NOMO-1 treated with DMSO at 0.1 percent for 48 hours (cell line): ENCODE results near the gene ACSM2B.
"Not testable (repeated sequence)": the region's sequence is repeated elsewhere in the genome, so short reads cannot be mapped to it uniquely, and the experiment has no call there.

Source experiments
- DNase-seq: peaks from one replicate; lab custom pipeline; 2025; ENCODE audit not compliant: unreplicated experiment; lab: John Stamatoyannopoulos, UW

Gene ACSM2B

DNA sequence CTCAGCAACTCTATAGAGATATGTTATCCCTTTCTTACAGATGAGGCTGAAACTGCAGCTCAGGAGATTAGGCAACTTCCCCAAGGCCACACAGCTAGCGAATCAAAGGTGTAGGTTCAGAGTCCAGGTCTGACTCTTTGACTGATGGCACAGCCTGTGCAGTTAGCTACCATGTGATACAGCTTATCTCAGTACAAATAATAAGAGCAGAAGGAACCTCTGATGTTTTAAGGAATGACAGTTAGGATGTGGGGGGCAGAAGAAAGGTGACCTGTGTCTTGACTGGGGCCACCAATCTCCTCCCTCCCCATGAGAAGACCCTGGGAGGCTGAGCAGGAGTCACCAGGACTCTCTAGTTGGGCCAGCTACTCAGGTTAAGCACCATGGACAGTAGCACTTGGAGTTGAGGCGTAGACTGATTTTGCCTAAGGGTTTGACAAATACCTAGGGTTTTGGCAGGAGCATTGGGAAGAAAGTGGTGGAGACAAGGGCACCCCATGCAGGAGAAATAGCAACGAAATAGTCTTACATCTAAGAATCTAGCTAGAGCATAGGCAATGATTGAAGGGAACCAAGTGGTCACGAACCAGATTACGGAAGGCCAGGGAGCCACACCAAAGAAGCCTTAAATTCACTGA lies 22.8 kb upstream of the ACSM2B start:
- DNase-seq = no peak

DNA sequence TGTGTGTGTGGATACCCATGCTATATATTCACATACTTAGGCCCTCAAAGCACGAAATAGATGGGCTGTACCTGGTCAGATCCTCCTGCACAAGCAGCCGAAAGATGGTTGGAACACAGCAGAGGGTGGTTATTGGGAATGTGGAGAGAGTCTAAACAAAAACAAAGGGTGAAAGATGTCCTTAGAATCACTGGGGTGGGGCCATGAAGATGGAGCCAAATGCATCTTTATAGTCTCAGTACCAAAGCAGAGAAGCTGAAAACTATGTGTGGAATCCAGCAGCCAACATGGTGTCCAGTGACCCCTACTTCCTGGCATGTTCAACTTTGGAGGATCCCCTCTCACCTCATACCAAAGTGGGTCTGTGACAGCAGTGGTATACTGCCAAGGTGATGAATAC lies 19.5 kb upstream of the ACSM2B start:
- DNase-seq = not testable (repeated sequence)

DNA sequence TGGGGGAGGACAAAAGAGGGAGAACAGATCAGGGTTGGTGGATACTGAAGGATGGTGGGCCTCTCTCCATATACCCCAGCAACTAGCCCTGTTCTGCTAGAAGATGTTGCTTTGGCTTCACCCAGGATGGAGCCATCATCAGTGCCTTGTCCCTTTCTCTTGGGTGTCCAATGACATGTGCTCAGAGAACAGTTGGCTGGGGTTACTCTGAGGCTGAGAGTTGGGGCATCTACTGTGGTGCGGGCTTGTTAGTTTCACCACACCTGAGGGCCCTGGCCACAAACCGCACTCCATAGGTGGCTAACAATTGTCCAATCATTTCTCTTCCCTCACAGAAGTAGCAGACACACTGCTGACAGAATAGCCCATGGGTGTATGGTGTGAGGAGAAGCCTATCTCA lies 18.9 kb upstream of the ACSM2B start:
- not testable (repeated sequence) for DNase-seq

DNA sequence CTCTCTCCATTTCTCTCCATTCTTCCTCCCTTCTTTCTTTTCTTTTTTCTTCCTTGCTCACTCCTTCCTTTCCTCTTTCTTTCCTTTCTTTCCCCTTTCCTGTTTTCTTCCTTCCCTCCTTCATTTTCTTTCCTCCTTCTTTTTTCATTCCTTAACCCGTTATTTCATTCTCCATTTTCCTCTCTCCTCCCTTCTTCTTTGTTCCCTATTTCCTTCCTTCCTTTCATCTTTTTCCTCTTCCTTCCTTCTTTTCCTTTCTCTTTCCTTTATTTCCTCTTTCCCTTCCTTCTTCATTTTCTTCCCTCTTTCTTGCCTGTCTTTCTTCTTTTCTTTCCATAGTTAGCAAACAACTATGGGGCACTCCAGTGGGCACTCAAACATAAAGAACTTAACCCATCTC lies 16.6 kb upstream of the ACSM2B start:
- DNase-seq = not testable (repeated sequence)

DNA sequence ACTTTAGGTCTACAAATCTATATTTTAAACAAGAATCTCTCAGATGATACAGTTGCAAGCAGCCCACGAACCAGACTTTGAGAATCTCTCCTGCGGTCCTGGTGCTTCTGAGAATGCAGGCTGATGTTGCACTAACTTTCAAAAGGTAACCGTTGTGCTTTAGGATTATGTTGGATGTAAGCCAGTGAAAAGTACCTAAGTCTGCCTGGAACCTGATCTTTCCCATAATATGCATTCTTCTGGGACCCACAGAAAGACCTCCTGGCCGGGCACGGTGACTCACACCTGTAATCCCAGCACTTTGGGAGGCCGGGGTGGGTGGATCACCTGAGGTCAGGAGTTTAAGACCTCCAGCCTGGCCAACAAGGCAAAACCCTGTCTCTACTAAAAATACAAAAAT lies 13.3 kb upstream of the ACSM2B start:
- DNase-seq = not testable (repeated sequence)

DNA sequence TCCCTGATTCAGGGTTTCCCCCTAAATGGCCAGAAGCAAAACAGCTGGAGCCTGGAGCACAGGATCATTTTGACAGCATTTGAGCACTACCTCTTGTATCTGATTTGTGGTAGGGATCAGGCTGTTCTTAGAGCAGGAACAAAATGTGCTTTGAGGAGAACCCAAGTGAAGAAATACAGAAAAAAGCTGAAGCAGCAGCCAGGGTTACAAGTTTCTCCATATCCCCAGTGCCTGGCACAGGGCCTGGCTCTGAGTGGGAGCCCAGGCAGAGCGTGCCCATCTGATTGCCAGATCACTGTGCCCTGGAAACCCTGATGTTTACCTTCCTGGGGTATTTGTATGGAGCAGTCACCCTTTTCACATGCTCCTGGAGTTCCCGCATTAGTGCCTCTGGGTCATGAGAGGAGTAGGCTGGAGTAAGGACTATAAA lies 11.5 kb upstream of the ACSM2B start:
- DNase-seq = not testable (repeated sequence)

DNA sequence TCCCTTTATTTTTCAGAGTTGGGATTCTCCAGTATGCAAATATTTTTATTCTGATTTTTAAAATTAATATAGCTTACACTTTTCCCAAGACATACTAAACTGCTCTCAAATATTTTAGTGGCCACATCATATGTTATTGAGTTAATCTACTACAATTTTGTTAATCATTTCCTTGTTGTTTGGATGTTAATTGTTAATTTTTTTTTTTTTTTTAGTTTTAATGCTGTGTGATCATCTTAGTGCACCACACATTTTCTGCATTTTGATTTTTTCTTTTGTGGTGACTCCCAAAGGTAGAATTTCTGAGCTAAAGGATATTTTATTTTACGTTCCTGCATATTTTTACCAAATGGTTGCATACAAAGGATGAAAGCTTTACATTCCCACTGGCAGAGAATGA lies 10.5 kb upstream of the ACSM2B start:
- DNase-seq = not testable (repeated sequence)

DNA sequence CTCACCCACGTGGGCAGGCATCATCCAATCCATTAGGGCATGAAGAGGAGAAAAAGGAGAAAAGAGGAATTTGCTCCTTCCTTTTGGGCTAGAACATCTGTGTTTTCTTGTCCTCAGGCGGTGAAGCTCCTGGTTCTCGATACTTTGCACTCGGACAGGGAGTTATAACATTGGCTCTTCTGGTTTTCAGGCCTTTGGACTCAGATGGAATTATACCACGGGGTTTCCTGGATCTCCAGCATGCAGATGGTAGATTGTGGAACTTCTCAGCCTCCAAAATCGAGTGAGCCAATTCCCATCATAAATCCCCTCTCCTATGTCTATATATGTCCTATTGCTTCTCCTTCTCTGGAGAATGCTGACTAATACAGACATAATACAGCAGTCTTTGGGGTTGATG lies 9.9 kb upstream of the ACSM2B start:
- not testable (repeated sequence) for DNase-seq

DNA sequence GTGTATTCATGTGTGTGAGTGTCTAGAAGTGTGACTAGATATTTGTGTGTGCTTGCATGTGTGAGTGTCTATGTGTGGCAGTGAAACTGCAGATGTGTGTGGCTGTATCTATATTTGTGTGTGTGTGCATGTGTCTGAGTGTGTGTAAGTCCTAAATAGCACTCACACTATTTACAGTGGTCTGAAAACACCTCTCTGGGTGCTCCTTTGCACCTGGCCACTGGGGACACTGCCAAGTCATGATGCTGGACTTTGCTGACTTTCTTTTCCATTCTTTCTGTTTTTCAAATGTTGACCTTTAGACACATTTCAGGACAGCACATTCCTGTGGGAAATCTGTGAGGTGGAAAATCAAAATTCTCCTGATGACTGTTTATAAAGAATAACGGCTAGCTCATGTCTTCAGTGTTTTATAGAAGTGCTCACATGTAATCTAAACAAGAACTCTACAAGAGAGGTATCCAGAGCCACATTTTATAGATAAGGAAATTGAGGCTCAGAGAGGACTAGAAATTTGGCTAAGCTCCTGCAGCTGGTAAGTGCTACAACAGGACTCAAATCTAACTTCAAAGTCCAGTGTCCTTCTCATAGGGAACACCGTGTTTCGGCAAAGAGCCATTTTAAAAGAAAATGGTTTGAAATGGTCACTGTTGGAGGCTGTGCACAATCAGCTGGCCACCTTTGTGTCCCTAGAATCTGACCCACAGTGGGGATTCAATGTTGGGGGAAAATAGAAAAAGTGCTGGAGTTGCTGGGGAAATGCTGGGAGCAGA lies 4.5 kb upstream of the ACSM2B start:
- DNase-seq = not testable (repeated sequence)

DNA sequence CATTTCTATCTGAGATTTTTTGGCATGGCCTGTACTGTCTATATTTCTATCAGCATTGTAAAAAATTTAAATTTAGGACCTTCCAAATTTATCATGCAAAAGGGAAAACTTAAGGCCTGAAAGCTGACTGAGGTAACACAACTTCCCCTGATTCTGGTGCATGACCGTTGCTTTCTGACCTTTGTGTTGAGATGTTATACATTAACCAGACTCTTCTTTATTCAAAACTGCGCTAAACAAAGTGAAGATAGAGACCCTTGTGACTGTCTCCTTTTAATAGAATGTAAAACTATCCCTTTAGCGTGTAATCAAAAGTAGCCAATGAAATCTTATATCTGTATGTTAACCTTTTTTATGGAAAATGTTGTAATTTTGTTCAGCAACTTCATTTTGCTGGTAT lies 1.9 kb upstream of the ACSM2B start:
- not testable (repeated sequence) for DNase-seq

DNA sequence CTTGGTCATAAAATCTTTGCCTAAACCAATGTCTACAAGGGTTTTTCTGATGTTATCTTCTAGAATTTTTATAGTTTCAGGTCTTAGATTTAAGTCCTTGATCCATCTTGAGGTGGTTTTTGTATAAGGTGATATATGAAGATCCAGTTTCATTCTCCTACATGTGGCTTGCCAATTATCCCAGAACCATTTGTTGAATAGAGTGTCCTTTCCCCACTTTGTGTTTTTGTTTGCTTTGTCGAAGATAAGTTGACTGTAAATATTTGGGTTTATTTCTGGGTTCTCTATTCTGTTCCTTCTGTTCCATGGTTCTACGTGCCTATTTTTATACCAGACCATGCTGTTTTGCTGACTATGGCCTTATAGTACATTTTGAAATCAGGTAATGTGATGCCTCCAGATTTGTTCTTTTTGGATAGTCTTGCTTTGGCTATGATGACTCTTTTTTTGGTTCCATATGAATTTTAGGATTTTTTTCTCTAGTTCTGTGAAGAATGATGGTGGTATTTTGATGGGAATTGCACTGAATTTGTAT lies 7.0 kb downstream of the ACSM2B start:
- DNase-seq = not testable (repeated sequence)

DNA sequence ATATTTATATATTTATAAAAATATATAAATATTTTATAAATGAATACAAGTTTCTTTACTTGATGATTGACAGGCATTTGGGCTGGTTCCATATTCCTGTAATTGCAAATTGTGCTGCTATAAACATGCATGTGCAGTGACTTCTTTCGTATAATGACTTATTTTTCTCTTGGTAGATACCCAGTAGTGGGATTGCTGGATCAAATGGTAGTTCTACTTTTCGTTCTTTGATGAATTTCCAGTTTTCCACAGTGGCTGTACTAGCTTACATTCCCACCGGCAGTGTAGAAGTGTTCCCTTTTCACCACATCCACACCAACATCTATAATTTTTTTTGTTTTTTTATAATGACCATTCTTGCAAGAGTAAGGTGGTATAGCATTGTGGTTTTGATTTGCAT lies 7.8 kb downstream of the ACSM2B start:
- no peak for DNase-seq

DNA sequence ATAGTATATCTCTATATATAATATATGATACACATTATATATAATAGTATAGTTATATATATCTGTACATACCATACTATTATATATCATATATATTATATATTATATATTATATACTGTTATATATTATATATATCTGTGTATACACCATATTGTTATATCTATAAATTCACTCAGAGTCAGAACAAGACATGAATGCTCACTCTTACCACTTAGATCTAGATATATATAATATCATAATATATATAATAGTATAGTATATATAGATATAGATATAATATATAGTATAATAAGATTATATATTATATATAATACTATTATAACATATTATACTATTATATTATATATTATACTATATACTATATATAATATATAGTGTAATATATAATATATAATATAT lies 9.3 kb downstream of the ACSM2B start:
- no peak for DNase-seq

DNA sequence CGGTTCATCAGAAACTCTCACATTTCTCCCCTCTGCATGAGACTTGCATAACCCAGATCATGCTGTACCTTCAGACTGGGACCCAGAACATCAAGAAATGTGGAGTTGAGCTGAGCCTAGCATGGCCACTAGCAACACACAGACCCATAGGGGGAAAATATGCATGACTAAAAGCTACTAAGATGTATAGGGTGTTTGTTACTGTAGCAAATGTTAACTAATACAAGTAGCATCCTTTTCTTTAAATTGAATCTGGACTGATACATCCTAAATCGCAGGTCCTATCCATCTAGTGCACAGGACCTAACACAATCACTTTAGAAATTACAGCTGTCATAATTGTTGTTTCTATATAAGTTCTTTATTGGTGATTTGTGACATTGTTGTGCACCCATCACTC lies 10.8 kb downstream of the ACSM2B start:
- not testable (repeated sequence) for DNase-seq

DNA sequence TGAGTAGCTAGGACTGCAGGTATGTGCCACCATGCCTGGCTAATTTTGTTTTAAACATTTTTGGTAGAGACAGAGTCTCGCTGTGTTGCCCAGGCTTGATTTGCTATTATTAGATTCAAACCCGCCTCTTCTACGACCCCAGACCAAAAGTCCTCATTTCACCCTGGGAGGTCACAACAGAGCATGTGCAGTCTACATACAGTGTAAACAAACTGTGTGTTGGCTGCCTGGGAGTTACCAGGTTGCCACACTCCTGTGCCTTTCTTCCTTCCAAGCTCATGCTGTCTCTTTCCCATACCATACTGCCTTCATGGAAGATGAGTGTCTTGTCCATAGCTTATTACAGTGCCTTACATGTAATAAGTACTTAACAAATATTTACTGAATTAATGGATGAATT lies 11.9 kb downstream of the ACSM2B start:
- DNase-seq = not testable (repeated sequence)

DNA sequence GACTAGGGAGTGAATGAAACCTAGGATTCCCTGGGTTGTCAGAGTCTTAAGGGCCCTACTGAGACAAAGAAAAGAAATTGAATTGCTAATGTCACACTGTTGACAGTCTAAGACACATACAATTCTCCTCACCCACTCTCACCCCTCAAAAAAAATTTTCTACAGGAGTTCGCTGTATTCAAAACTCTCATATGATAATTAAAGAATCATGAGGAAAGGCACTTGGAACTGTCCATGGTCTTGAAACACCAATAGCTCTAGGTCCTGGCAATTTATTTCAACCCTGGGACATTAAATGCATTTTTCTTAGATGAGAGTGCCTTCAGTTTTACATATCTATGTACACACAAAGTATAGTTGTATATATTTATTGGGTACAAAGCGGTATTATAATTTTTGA lies 20.5 kb downstream of the ACSM2B start:
- DNase-seq = not testable (repeated sequence)

DNA sequence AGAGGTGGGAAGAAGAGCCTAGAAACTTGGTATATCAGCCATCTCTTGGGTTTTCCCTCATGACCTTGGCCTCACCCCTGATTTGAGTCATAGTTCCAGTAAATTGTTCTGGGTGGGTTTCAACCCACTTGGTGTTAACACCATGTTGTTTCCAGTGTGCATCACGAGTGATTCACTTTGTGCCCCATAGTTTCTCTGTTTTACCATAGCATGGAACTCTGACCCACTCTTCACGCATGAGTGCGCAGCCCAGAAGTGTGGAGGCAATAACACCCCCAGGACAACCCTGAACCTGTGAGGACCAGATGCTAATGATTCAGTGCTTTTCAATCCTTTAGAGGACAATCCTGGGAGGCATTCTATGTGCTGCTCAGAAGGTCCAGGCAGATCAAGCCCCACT lies 21.5 kb downstream of the ACSM2B start:
- DNase-seq = not testable (repeated sequence)

DNA sequence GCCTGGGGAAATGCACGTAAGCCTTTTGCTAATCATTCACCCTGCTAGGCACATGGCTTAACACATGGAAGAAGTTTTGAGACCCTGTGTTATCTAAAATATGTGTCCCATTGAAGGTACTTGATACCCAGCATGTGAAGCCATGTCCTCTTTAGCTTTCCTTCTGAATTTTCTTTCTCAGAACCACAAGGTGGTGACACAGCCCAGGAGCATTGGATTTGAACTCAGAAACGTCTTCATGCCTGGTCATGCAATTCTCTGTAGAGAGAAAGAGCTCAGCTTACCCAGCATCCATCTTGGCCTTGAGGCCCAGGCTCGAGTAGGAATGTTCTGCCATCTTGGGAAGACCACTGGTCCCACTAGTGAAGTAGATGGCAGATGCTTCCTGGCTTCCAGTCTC lies 22.7 kb downstream of the ACSM2B start:
- not testable (repeated sequence) for DNase-seq

DNA sequence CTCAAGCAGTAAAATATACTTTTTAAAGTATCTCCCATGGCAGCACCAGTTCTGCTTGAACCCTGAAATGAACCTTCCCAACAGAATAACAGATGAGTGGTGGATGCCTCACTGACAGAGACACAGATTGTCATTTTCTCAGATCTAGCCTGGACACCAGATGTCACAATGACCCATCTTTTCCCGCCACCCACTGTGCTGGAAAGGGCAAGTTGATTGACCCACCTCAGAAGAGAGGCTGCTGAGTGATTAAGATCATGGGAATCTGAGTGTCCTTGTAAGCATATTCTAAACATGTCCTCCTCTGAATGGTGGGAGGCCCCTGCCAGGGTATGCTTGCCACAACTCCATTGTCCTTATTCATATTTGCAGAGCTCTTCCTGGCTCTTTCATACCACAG lies 29.2 kb downstream of the ACSM2B start:
- DNase-seq = not testable (repeated sequence)

DNA sequence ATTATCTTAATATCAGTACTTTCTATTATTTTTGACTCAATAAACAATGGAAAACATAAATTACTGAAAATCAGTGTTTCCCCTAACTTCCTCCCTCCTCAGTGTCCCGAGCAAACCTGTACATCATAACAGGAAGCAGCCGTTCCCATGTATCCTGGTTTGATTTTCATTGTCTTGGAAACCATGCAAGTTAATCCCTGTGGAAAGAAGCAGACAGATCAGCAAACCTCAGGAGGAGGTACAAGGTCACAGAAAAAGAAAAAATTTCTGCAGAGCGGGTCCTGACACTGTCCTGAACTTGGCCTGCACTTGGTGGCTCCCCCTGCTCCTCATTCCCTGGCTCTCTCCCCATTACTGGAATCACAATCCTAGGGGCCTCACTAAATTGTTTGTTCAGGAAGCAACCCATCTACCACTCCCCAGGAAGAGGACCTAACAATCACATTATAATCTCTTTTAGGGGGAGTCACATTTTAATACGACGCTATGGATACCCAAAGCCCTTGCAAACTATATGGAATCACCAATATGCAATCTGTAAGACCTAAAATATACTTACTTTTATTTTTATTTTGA lies 29.8 kb downstream of the ACSM2B start:
- not testable (repeated sequence) for DNase-seq

DNA sequence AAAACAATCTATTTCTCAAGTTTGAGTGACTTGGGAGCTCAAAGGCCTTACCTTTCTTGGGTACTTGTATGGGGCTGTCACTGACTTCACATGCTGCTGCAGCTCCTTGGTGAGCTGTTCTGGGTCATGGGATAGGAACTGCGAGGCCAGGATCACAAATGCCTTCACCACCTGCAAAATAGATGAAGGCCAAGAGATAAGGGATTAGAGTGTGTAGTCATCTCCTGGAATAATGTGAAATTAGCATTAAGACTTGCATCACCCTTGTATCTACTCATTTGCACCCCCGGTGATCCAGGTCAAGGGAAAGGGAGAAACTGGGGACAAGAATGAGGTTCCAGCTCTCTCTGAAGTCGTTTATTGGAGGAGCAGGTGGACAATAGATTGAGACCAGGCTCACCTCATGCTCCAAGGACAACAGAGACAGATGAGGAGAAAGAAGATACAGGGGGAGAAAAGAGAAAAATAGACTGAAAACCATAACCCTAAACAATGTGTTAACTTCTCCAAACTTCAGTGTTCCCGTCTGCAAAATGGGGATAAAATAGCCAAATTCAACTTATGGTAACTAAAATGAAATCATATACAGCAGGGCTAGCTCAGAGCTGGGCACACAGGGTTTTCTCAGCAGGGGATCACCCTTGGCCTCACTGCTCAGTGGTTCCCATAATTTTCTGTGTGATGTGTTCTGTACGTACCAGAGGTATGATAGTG lies 35.4 kb downstream of the ACSM2B start:
- not testable (repeated sequence) for DNase-seq
